Pancreas (tissue), 10 donors: ENCODE data around the gene CDC14B. TPM values are rescaled to one million over a fixed set of nuclear protein-coding genes. Genes with fewer than 3 reads are reported as not detected.

Source experiments
- ATAC-seq, 4 donors: fragments of 200-7000 bp; cut with Tn5 transposase; one replicate each; pipeline versions ENCODE4 v1.8.0 to v1.9.1; 2020; ENCODE audit warnings: mild to moderate bottlenecking in 4 of 4, moderate library complexity in 4 of 4
- DNase-seq, 6 donors: peaks; one replicate each; pipeline ENCODE4 v3.0.0-alpha.2; 2020
- FAIRE-seq: peaks from 2 replicates; lab custom pipeline; 2012; peaks lifted over from hg19 to GRCh38; lab: Jason Lieb, UNC
- H3K27ac ChIP-seq, 4 donors: fragments of 200-600 bp; sonication (generic); 1 replicate in 3 of 4; 2 replicates in 1 of 4; pipeline versions ENCODE4 v1.5.0 to v1.8.0; 2020
- H3K27me3 ChIP-seq, 4 donors: fragments of 200-600 bp; one replicate each; pipeline ENCODE4 v1.8.0; 2021
- H3K36me3 ChIP-seq, 3 donors: fragments of 200-600 bp; sonication (generic) in 1 of 3; one replicate each; pipeline versions ENCODE4 v1.5.0 to v1.8.0; 2020 to 2021
- H3K4me1 ChIP-seq, 3 donors: fragments of 200-600 bp; one replicate each; pipeline ENCODE4 v1.8.0; 2021
- H3K4me3 ChIP-seq, 4 donors: fragments of 200-600 bp; sonication (generic) in 2 of 4; one replicate each; pipeline versions ENCODE4 v1.5.0 to v1.8.0; 2020 to 2021
- H3K9me3 ChIP-seq, 4 donors: fragments of 200-600 bp; one replicate each; pipeline ENCODE4 v1.8.0; 2021
- WGBS, 2 donors: extraction: QIAGEN DNeasy Blood & Tissue Kit; methylation state at CpG; one replicate each; pipeline ENCODE4 v1.1.7; 2013; 5-methylcytosine and 5-hydroxymethylcytosine counted together
- intact Hi-C, 3 donors: fragments of 100-400 bp; cut with DNase I; formaldehyde crosslinking; loops; one replicate each; pipeline versions ENCODE4 v1.11.1 to v1.14.2; 2022
- polyA plus RNA-seq, 2 donors: library from polyadenylated mRNA; stranded (reverse); fragments of 200-250 nt; gene quantifications; one replicate each; pipeline ENCODE4 v1.2.3, GENCODE V29; 2013
- total RNA-seq, 6 donors: library from RNA; stranded (reverse); fragmentation: NEBNext Ultra II Directional in 4 of 6; extraction: Animal tissue kit (Norgen Biotek cat#: 25700) in 4 of 6; gene quantifications; one replicate each; pipeline versions ENCODE4 v1.2.1 to v1.2.4, GENCODE V29; 2021 to 2023
- TF ChIP-seq, protein P1 (sequence below), 4 donors: fragments of 200-600 bp; sonication (generic) in 3 of 4; IDR thresholded peaks; one replicate each; pipeline versions ENCODE4 v1.5.0 to v1.8.0; 2021; ENCODE audit warnings: antibody characterized with exemption in 4 of 4
- donor health status: healthy with polysubstance abuse.
- donor health status: DM: no; HTN: no; CAD: no; lungs with moderate emphysema.
- donor health status: DM: no; HTN: no; CAD: no.
- donor health status: control.
- donor health status: control.
- donor health status: Bipolar disorder and iron deficiency.
- donor health status: DM: yes; HTN: yes; CAD: no.
- donor health status: DM: no; HTN: no; CAD: no.
- donor health status: DM: no; HTN: no; CAD: no.
- donor health status: DM: yes; HTN: yes; CAD: no.

CDC14B gene
- total and polyA plus RNA-seq, 8 donors: 4.6 to 19.3 (median 11.4) TPM

DNA sequence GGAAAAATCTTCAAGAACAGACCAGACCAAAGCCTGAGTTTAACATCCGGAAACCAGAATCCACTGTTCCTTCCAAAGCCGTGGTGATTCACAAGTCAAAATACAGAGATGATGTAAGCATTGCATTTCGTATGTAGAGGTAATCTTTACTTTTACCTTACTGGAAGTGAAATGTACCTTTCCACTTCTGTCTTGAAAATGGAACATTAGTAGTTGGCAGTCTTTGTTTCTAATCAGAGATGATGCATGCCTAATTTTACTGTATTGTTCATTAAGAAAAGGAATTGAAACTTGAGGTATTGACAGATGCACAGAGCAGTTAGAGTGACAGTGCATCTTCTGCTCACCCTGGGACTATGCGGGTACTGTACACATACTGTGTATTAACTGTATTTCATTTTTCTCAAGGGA, 135.1 kb downstream of the CDC14B start:
- H3K36me3 ChIP-seq: no peaks in the 10 kb centered on the region
- intact Hi-C loops: no loop called here
- H3K4me1 ChIP-seq: peaks cover 0 to 14% (median 7%) of the 10 kb centered on the region in 3 donors
- 90 to 94% methylated on average over 4 of the region's 4 CpGs for WGBS, 2 donors
- no peaks in the 10 kb centered on the region for H3K27me3 ChIP-seq
- H3K27ac ChIP-seq: no peak overlapping the region
- no peak for DNase-seq
- no peak for FAIRE-seq
- ATAC-seq: no peak
- TF ChIP-seq, protein P1, sequence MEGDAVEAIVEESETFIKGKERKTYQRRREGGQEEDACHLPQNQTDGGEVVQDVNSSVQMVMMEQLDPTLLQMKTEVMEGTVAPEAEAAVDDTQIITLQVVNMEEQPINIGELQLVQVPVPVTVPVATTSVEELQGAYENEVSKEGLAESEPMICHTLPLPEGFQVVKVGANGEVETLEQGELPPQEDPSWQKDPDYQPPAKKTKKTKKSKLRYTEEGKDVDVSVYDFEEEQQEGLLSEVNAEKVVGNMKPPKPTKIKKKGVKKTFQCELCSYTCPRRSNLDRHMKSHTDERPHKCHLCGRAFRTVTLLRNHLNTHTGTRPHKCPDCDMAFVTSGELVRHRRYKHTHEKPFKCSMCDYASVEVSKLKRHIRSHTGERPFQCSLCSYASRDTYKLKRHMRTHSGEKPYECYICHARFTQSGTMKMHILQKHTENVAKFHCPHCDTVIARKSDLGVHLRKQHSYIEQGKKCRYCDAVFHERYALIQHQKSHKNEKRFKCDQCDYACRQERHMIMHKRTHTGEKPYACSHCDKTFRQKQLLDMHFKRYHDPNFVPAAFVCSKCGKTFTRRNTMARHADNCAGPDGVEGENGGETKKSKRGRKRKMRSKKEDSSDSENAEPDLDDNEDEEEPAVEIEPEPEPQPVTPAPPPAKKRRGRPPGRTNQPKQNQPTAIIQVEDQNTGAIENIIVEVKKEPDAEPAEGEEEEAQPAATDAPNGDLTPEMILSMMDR (IDR thresholded peaks at IDR 0.05): no peak
- H3K9me3 ChIP-seq: no peaks in the 10 kb centered on the region
- no peak overlapping the region for H3K4me3 ChIP-seq

DNA sequence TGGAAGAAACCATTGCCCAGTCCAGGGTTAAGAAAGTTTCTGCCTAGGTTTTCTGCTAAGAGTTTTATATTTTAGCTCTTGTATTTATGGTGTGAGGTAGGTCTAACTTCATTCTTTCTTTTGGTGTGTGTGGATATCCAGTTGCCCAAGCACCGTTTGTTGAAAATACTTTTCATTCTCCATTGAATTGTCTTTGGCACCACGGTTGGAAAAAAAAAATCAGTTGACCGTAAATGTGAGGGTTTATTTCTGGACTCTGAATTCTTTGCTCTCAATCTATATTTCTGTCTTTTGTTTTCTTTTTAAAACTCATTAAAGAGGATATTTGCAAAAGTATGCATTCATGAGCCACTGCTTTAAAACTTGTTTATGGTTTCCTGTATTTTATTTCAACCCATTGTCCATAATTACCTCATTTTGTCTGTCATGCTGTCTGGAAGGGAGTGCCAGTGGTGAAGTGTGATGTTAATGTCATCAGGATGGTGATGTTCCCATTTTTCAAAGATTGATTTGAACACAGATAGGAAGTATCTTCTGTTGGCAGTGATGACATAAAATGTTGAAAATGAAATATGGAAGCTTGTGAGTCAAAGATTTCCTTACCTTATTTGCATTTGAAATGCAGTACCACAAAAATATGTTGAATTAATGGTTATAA, 135.8 kb downstream of the CDC14B start:
- TF ChIP-seq, protein P1 (IDR thresholded peaks at IDR 0.05): no peak
- DNase-seq (no peak), FAIRE-seq (no peak), ATAC-seq (no peak)
- Histone ChIP-seq H3K9me3 (no peaks in the 10 kb centered on the region), H3K36me3 (no peaks in the 10 kb centered on the region), H3K4me1 (peaks cover 0 to 14% (median 7%) of the 10 kb centered on the region in 3 donors), H3K27me3 (no peaks in the 10 kb centered on the region), H3K4me3 (no peak overlapping the region), H3K27ac (no peak overlapping the region)
- intact Hi-C loops: no loop called here
- 62 to 63% methylated on average over 3 of the region's 3 CpGs for WGBS, 2 donors

DNA sequence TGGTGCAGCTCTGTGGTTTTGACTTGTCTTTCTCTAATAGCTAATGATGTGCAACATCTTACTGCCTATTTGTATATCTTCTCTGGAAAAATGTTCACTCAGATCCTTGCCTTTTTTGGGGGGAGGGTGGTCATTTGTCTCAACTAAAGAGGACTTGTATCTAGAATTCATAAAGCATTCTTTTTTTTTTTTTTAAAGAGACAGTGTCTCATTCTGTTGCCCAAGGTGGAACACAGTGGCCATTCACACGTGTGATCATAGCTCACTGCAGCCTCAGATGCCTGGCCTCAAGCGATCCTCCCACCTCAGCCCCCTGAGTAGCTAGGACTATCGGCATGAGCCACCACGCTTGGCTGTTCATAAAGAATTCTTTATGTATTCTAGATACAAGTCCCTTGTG, 136.4 kb downstream of the CDC14B start:
- WGBS, 2 donors: 91 to 97% methylated on average over 4 of the region's 4 CpGs
- H3K27ac ChIP-seq: no peak overlapping the region
- intact Hi-C loops: no loop called here
- no peaks in the 10 kb centered on the region for H3K27me3 ChIP-seq
- H3K9me3 ChIP-seq: no peaks in the 10 kb centered on the region
- no peak for DNase-seq
- H3K4me3 ChIP-seq: no peak overlapping the region
- no peak for ATAC-seq
- TF ChIP-seq, protein P1 (IDR thresholded peaks at IDR 0.05): no peak
- peaks cover 0 to 14% (median 7%) of the 10 kb centered on the region in 3 donors for H3K4me1 ChIP-seq
- no peak for FAIRE-seq
- no peaks in the 10 kb centered on the region for H3K36me3 ChIP-seq

DNA sequence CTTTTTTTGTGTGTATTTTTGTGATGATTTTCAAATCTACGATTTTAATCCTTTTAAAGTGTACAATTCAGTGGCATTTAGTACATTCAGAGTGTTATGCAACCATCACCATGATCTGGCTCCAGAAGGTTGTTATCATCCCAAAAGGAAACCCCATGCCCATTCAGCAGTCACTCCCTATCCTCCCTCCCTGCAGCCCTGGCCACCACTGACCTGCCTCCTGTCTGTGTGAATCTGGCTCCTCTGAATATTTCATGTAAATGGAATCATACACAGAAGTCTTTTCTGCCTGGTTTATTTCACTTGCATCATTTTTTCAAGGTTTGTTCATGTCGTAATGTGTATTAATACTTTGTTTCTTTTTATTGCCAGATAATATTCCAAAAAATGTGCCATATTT, 137.2 kb downstream of the CDC14B start:
- Histone ChIP-seq H3K27me3 (no peaks in the 10 kb centered on the region), H3K9me3 (no peaks in the 10 kb centered on the region), H3K36me3 (no peaks in the 10 kb centered on the region), H3K4me3 (no peak overlapping the region), H3K27ac (no peak overlapping the region), H3K4me1 (peaks cover 0 to 13% (median 7%) of the 10 kb centered on the region in 3 donors)
- TF ChIP-seq, protein P1 (IDR thresholded peaks at IDR 0.05): no peak
- FAIRE-seq (no peak), ATAC-seq (no peak), DNase-seq (no peak)
- intact Hi-C loops: no loop called here
- WGBS, 2 donors: 86 to 98% methylated on average over 2 of the region's 2 CpGs

DNA sequence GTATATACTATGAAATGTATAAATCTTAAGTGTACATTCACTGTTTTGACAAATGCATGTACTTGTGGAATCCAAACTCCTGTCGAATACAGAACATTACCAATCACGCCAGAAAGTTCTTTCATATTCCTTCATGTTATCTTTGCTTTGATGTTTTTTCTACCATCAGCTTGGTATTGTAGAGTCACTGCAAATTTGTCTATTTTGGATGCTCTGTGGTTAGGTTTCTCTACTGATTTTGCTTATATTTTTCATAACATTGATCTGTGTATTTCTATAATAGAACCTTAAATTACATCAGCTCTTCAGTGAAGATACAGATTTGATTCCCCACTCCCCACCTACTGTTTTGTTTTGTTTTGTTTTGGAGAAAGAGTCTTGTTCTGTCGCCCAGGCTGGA, 138.9 kb downstream of the CDC14B start:
- no peaks in the 10 kb centered on the region for H3K27me3 ChIP-seq
- no peaks in the 10 kb centered on the region for H3K36me3 ChIP-seq
- H3K27ac ChIP-seq: no peak overlapping the region
- no peak for ATAC-seq
- TF ChIP-seq, protein P1 (IDR thresholded peaks at IDR 0.05): no peak
- H3K4me3 ChIP-seq: no peak overlapping the region
- intact Hi-C loops: no loop called here
- 92 to 93% methylated on average over 3 of the region's 3 CpGs for WGBS, 2 donors
- no peak for DNase-seq
- FAIRE-seq: no peak
- no peaks in the 10 kb centered on the region for H3K4me1 ChIP-seq
- H3K9me3 ChIP-seq: no peaks in the 10 kb centered on the region
